Activated CD8-positive, alpha-beta memory T cell treated with anti-CD3 and anti-CD28 coated beads for 1 hour (primary cell): ENCODE data around the gene FAT2.

ENCODE experiments used
- DNase-seq, 2 donors: peaks; one replicate each; pipeline ENCODE4 v3.0.0-alpha.2; 2020; ENCODE audit warnings: low read depth in 1 of 2; ENCODE audit errors: extremely low read depth in 1 of 2

The FAT2 gene

GRCh38 chr5:151556806-151557205 is 34.3 kb downstream of the FAT2 start:
- DNase-seq, result no peak

- DNase-seq, result no peak
These were observed 35.2 kb downstream of the FAT2 start for GRCh38 chr5:151555760-151556576.

GRCh38 chr5:151553695-151554094 is 37.4 kb downstream of the FAT2 start:
- DNase-seq, result no peak

- DNase-seq, result no peak
These were observed 37.9 kb downstream of the FAT2 start for GRCh38 chr5:151553130-151553670.

GRCh38 chr5:151551985-151552384 is 39.1 kb downstream of the FAT2 start:
- no peak for DNase-seq

GRCh38 chr5:151550146-151550545 is 41.0 kb downstream of the FAT2 start:
- DNase-seq, result no peak

GRCh38 chr5:151549713-151550112 is 41.4 kb downstream of the FAT2 start:
- DNase-seq, result no peak

- no peak for DNase-seq
These were observed 43.8 kb downstream of the FAT2 start for GRCh38 chr5:151547364-151547763.

- no peak for DNase-seq
These were observed 49.6 kb downstream of the FAT2 start for GRCh38 chr5:151541571-151541970.
